ENCODE measurements around the gene CALCOCO1. TPM values are rescaled to one million over a fixed set of nuclear protein-coding genes. Genes with fewer than 3 reads are reported as not detected.
"Not testable (repeated sequence)": the region's sequence is repeated elsewhere in the genome, so short reads cannot be mapped to it uniquely, and the experiment has no call there.

Gene CALCOCO1, protein sequence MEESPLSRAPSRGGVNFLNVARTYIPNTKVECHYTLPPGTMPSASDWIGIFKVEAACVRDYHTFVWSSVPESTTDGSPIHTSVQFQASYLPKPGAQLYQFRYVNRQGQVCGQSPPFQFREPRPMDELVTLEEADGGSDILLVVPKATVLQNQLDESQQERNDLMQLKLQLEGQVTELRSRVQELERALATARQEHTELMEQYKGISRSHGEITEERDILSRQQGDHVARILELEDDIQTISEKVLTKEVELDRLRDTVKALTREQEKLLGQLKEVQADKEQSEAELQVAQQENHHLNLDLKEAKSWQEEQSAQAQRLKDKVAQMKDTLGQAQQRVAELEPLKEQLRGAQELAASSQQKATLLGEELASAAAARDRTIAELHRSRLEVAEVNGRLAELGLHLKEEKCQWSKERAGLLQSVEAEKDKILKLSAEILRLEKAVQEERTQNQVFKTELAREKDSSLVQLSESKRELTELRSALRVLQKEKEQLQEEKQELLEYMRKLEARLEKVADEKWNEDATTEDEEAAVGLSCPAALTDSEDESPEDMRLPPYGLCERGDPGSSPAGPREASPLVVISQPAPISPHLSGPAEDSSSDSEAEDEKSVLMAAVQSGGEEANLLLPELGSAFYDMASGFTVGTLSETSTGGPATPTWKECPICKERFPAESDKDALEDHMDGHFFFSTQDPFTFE
- polyA plus RNA-seq (2012; ENCODE audit: insufficient read depth, insufficient read length), result 32.7 TPM

GRCh38 chr12:53727310-53728041 lies at the start of gene CALCOCO1:
Gene CALCOCO1, minus strand, starts transcription at chr12:53727452. Its CDS starts 2,210 bp downstream, at chr12:53725242.
- H3K4me3 ChIP-seq (ENCODE audit: low read length), result peak within 1 kb of the TSS; percentile 66
- peak; percentile 98 for DNase-seq (ENCODE audit: low read depth, low spot score)

- DNase-seq (ENCODE audit: low read depth, low spot score), result no peak
- H3K4me3 ChIP-seq (ENCODE audit: low read length), result no peak overlapping the region
These were observed 49.6 kb upstream of the CALCOCO1 start for GRCh38 chr12:53776872-53777271.

DNA sequence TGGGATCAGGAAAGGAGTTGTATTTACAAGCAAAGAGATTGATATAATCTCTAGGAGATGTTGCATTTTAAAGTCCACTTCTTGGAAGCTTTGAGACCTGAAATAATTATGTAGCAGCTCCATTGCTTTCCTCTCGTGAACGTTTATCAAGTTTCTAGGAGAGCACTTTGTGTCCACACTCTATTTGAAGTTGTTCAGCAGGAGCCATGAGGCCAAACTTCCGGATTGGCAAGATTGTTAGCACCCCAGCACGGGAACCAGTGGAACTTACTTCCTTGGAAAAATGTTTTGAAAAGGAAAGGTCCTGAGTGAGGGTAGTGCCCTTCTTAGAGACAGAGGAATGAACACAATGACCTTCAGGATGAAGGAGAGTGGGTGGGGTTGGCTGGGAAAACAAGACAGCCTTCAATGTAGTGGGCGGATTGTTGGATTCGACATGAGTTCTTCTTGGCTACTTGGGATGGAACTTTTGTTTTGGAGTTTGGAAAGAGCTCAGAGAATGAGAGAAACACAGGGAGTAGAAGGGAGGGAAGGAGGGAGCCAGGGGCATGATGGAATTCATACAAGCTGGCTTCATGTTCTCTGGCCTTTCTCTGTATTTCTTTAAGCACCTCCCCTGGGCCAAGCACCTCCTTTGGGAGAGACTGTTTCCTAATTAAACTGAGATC lies 48.4 kb upstream of the CALCOCO1 start:
- no peak overlapping the region for H3K4me3 ChIP-seq (ENCODE audit: low read length)
- no peak for DNase-seq (ENCODE audit: low read depth, low spot score)

DNA sequence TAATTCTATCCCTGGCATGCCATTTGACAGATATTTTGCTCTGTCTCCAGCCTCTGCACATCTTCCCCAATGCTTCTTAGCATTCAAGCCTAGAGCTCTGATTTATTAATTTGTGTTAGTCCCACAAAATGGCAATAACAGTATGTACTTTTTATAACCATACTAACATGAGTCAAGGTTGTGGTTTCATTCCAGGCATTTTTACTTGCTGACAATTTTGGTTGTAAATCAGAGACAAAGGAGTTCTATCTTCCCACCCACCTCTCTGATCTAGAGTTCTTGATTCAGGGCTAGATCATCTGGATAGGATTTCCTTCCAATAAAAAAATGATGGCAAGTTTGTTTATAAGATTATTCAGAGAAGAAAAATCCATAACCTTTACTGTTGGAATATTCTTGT lies 43.0 kb upstream of the CALCOCO1 start:
- DNase-seq (ENCODE audit: low read depth, low spot score), result no peak
- no peak overlapping the region for H3K4me3 ChIP-seq (ENCODE audit: low read length)

DNA sequence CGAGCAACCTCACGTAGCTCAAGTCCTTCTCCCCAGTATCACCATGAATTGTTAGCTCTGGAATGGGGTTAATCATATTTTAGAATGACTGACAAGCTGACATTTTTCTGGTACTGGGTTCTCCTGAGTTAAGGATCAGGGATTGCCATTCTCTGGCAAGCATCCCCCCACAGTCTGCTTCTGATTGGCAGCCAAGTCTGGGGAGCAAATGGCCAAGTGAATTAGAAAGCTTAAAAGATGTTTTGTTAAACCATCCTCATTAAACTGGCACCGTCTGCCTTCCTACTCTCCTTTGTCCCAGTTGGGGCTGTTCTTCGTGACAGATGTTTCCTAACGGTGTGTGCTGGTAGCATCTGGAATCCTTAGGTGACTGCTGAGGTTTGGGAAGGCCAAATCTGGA lies 41.7 kb upstream of the CALCOCO1 start:
- DNase-seq (ENCODE audit: low read depth, low spot score), result no peak

GRCh38 chr12:53766881-53767280 lies 39.6 kb upstream of the CALCOCO1 start:
- H3K4me3 ChIP-seq (ENCODE audit: low read length), result no peak overlapping the region
- DNase-seq (ENCODE audit: low read depth, low spot score), result no peak

More for the DNA sequence above, 41.7 kb upstream of the CALCOCO1 start:
- H3K4me3 ChIP-seq (ENCODE audit: low read length), result no peak overlapping the region

DNA sequence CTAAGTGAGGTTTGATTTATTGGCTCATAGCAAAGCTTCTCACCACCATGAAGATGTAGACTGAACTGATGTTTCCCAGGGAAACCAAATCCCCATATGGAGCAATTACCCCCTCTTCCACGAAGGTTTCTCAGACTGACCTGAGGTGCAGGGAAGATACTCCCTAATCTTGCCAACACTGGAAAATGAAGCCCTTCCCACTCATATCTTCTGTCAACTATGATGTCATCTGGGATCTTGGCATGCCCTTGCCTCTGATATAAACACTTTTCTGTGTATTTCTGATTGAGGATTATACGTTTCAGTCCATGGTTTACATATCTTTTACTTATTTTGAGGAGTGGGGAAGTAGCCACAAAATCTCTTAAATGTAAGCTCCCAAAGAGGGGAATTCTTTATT lies 38.6 kb upstream of the CALCOCO1 start:
- DNase-seq (ENCODE audit: low read depth, low spot score), result no peak

DNA sequence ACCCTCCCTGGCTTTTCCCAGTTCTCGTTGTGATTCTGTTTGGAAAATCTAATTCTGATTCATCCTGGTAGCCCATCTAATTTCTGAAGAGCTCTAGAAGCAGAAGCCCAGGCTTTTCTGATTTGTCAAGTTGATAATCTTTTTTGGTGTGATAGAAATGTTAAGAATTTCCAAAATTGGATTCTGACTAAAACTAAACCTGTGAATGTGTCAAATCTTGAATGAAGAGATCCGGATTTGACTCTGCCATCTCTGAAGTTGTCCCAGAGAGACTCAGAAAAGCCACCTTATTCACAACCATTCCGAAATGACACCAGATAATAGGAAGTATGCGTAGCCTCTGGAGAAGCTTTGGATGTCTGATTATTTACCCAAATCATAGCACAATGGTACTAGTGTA lies 37.4 kb upstream of the CALCOCO1 start:
- no peak for DNase-seq (ENCODE audit: low read depth, low spot score)
- H3K4me3 ChIP-seq (ENCODE audit: low read length), result no peak overlapping the region

More for the DNA sequence above, 38.6 kb upstream of the CALCOCO1 start:
- no peak overlapping the region for H3K4me3 ChIP-seq (ENCODE audit: low read length)

DNA sequence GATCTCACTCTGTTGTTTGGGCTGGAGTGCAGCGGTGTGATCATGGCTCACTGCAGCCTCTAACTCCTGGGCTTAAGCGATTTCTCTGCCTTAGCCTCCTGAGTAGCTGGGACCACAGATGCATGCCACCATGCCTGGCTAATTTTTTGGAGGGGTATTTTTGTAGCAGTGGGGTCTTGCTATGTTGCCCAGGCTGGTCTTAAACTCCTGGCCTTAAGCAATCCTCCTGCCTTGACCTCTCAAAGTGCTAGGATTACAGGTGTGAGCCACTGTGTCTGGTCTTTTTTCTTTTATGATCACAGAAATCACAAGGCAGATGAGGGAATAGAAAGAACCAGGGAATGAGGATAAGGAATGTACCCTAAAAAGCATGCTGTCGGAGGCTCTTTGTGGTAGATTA lies 35.5 kb upstream of the CALCOCO1 start:
- H3K4me3 ChIP-seq (ENCODE audit: low read length); DNase-seq (ENCODE audit: low read depth, low spot score): not testable (repeated sequence)

DNA sequence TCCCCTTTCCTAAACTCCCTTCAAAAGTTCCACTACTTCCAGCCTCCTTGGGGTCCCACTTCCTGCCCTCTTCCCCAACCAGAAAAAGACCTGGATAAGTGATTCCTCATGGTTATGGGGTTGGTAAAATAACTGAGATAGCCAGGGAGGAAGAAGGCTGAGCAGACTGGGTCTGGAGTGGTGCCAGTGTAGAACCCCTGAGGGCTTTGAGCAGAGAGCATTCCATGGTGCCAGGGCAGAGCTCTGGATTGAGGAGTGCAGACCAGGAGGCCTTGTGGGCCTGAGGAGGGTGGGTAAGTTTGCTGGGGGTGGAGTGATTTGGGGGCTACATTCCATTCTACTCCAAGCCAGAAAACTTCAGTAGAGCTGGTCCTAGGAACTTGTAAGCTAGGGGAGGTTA lies 34.1 kb upstream of the CALCOCO1 start:
- no peak overlapping the region for H3K4me3 ChIP-seq (ENCODE audit: low read length)
- no peak for DNase-seq (ENCODE audit: low read depth, low spot score)

GRCh38 chr12:53759261-53759660 lies 32.0 kb upstream of the CALCOCO1 start:
- H3K4me3 ChIP-seq (ENCODE audit: low read length), result no peak overlapping the region
- no peak for DNase-seq (ENCODE audit: low read depth, low spot score)

DNA sequence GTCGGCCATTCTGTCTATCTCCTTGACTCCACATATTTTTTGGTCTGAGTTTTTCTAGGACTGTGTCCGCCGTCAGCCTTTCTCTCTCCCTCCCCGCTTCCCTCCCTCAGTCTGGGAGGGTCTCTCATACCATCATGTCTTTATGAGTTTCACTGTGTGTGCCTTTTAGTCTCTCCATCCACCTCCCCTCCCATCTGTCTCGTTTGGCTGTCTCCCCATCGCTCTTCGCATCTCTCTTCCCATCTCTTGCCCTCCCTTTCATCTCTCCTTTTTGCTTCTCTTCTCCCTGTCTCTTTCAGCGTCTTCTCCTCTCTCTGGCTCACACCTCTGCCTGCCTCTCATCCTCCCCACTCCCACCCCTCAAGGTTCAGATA lies 31.5 kb upstream of the CALCOCO1 start:
- no peak for DNase-seq (ENCODE audit: low read depth, low spot score)
- H3K4me3 ChIP-seq (ENCODE audit: low read length), result no peak overlapping the region

DNA sequence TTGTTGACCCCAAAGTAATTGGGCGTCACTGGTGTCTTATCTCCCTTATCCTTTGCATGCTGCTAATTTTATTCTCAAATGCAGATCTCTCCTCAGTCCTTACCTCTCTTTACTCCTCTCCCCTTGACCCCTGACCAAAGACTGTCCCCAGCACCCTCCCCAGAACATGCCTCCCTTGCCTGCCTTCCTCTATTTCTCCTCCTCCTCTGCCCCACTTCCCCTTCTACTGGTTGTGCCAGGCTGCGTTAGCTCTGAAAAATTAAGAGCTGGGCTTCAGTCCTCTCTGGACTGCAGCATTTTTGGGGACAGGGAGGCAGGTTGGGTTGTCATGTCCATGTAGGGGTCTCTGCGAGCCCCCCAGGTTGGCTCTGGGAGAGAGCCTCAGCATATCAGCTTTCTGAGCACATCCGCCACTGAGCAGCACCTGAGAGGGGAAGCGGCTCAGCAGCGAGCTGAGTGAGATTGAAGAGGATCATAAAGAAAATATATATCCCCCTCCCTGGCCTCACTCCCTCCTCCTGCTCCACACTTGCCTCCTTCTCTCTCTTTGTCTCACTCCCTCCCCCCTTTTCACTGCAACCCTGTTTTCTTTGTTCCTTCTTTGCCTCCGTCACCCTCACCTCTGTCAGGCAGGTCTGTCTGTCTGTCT lies 31.0 kb upstream of the CALCOCO1 start:
- H3K4me3 ChIP-seq (ENCODE audit: low read length), result no peak overlapping the region
- no peak for DNase-seq (ENCODE audit: low read depth, low spot score)

GRCh38 chr12:53757101-53757770 lies 30.0 kb upstream of the CALCOCO1 start:
- peak; percentile 54 for DNase-seq (ENCODE audit: low read depth, low spot score)
- H3K4me3 ChIP-seq (ENCODE audit: low read length), result no peak overlapping the region

DNA sequence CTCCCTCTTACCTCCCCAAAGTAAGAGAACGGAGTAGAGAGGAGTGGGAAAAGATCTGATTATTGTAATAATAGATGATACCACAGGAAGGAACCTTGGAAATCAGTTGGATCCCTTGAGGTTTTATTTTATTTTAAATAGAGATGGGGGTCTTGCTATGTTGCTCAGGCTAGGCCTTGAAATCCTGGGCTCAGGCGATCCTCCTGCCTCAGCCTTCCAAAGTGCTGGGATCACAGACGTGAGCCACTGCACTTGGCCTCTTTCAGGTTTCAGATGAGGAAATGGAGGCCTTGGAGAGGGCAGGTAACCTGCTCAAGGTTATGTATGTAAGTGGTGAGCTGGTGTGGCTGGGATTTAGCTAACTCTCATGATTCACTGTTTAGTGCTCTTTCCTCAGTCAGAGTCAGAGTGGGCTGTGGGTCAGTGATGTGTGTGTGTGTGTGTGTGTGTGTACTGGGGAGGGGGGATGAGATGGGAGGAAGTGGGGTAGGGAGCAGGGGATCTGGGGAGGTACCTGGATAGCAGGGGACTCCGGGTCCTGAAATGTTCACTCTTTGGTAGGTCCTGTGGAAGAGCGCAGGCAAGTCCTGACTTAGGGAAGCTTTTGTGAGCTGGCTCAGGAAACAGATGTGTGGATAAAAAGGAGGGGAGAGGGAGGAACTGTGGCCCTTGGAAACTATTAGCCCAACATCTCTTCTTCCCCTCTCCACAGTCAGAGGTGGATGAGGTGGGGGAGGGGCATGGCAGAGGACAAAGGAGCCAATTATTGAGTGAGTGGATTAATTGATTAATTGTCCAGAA lies 29.2 kb upstream of the CALCOCO1 start:
- DNase-seq (ENCODE audit: low read depth, low spot score), result no peak
- no peak overlapping the region for H3K4me3 ChIP-seq (ENCODE audit: low read length)

- DNase-seq (ENCODE audit: low read depth, low spot score), result no peak
- H3K4me3 ChIP-seq (ENCODE audit: low read length), result no peak overlapping the region
These were observed 28.6 kb upstream of the CALCOCO1 start for GRCh38 chr12:53755893-53756292.

DNA sequence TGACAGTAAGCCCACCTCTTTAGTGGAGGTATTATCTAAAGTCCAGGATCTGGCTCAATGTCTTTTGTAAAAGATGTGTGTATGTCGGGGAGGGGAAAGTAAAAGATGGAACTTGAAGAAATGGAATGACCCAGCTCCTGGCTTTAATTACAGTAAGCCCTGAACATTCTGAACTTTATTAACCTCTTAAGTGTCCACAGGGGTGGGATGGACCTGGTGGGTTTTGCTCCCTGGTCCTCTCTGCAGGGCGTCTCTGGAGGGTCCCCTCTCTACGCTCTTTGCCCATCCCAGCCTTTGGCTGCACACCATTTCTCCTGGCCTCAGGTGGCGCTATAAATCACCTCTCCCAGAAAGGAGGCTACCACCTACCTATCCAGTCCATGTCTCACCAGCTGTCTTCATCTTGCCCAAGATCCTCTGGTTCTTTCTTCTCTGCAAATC lies 28.2 kb upstream of the CALCOCO1 start:
- DNase-seq (ENCODE audit: low read depth, low spot score), result no peak
- no peak overlapping the region for H3K4me3 ChIP-seq (ENCODE audit: low read length)

Data from Jurkat, Clone E6-1 (cell line).